Endodermal cell (in vitro differentiated cells): Measurements from ENCODE around the gene BICDL1. TPM values are rescaled to one million over a fixed set of nuclear protein-coding genes. Genes with fewer than 3 reads are reported as not detected.

Experiments
- DNase-seq: peaks from one replicate; pipeline ENCODE4 v3.0.0-alpha.2; 2017
- H3K27ac ChIP-seq: 2 replicates; pipeline ENCODE4 v1.5.1; 2013; ENCODE audit warnings: mild to moderate bottlenecking, low read depth, low read length, moderate library complexity
- H3K27me3 ChIP-seq: 2 replicates; pipeline ENCODE4 v1.6.1; 2013; ENCODE audit warnings: mild to moderate bottlenecking, low read length, moderate library complexity; ENCODE audit not compliant: insufficient read depth, control insufficient read depth, poor library complexity, severe bottlenecking
- H3K36me3 ChIP-seq: 2 replicates; pipeline ENCODE4 v1.7.0; 2013; ENCODE audit warnings: mild to moderate bottlenecking, low read length, moderate library complexity; ENCODE audit not compliant: control insufficient read depth, insufficient read depth
- H3K4me1 ChIP-seq: one replicate; pipeline ENCODE4 v1.7.0; 2013; ENCODE audit warnings: low read length; ENCODE audit not compliant: control insufficient read depth, insufficient read depth
- H3K4me3 ChIP-seq: 2 replicates; pipeline ENCODE4 v1.5.1; 2013; ENCODE audit warnings: mild to moderate bottlenecking, low read length, moderate library complexity
- H3K9ac ChIP-seq: 2 replicates; pipeline ENCODE4 v1.6.1; 2013; ENCODE audit warnings: mild to moderate bottlenecking, low read length, moderate library complexity; ENCODE audit not compliant: poor library complexity, severe bottlenecking; ENCODE audit errors: extremely low read depth
- H3K9me3 ChIP-seq: 2 replicates; pipeline ENCODE4 v1.6.1; 2013; ENCODE audit warnings: mild to moderate bottlenecking, low read length, moderate library complexity; ENCODE audit not compliant: control insufficient read depth
- H3K27ac Mint-ChIP-seq: 2 replicates; pipeline ENCODE4 v1.8.0; 2020; ENCODE audit warnings: mixed read lengths
- H3K27me3 Mint-ChIP-seq: 2 replicates; pipeline ENCODE4 v1.8.0; 2021; ENCODE audit warnings: mild to moderate bottlenecking, mixed read lengths; ENCODE audit not compliant: insufficient read depth
- H3K36me3 Mint-ChIP-seq: 2 replicates; pipeline ENCODE4 v1.8.0; 2020; ENCODE audit warnings: low read depth, mixed read lengths
- H3K4me1 Mint-ChIP-seq: 2 replicates; pipeline ENCODE4 v1.8.0; 2020; ENCODE audit warnings: mixed read lengths
- H3K4me3 Mint-ChIP-seq: 2 replicates; pipeline ENCODE4 v1.8.0; 2020; ENCODE audit warnings: mild to moderate bottlenecking, moderate library complexity, mixed read lengths
- H3K9me3 Mint-ChIP-seq: 2 replicates; pipeline ENCODE4 v1.8.0; 2020; ENCODE audit warnings: mild to moderate bottlenecking, mixed read lengths
- CTCF ChIP-seq: fragments of 200-600 bp; sonication (generic); conservative IDR thresholded peaks from 2 replicates; pipeline ENCODE4 v1.5.0; 2021; ENCODE audit warnings: antibody characterized with exemption, mild to moderate bottlenecking
- whole genome bisulfite sequencing, 2 experiments: methylation state at CpG; one replicate each; pipeline versions ENCODE4 v1.1.5 to v1.1.7; 2013; ENCODE audit warnings: missing lambda C conversion rate in 2 of 2, mixed read lengths in 1 of 2; ENCODE audit not compliant: insufficient coverage in 1 of 2, insufficient read length in 1 of 2; 5-methylcytosine and 5-hydroxymethylcytosine counted together
- total RNA-seq, 2 donors: library from RNA; stranded (reverse); fragmentation: NEBNext Ultra II Directional in 1 of 2; extraction: Animal tissue kit (Norgen Biotek cat#: 25700) in 1 of 2; gene quantifications; 2 replicates in 1 of 2; 3 replicates in 1 of 2; pipeline ENCODE4 v1.2.1, GENCODE V29; 2021

BICDL1 gene
- total RNA-seq, 2 donors from 2014 or later: 14.5 to 22.3 TPM

DNA sequence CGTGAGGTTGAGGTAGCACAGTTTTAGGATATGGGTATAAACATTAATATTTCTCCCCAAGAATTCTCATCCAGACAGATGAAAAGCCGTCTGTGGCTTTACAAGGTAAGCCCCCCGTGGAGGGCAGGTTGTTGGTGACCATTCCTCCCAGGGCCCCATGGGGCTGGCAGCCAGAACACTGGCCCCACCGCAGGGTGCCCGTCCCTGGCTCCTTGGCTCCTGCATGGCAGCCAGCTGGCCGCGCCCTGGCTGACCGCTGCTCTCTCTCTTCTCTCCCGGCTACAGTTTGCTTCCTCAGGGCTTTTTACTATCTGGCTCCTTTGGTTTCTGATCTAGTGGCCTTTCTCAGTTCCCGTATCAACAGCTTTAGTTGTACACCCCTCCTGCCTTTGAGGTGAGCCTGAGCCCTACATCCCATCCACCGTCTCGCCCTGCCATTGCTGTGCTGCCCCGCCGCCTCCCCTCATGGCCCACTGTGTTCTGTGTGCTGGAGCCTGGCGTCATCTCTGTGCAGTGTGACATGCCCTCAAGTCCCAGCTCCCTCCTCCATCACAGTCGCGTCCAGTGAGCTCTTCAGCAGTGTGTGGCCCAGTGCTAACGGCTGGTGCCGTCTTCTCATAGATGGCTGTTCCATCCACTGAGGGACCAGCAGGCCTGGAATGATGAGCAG lies 101.7 kb downstream of the BICDL1 start:
- DNase-seq: no peak
- WGBS, 2 experiments: 92 to 93% methylated on average over 14 to 19 of the region's 19 CpGs
- no peak overlapping the region for H3K4me3 Mint-ChIP-seq
- Histone ChIP-seq H3K9ac (no peak overlapping the region), H3K4me1 (peaks cover 5% of the 10 kb centered on the region), H3K4me3 (no peak overlapping the region), H3K9me3 (no peaks in the 10 kb centered on the region), H3K27me3 (no peaks in the 10 kb centered on the region), H3K27ac (peak overlapping the region; percentile 53), H3K36me3 (peaks cover 5% of the 10 kb centered on the region)
- peaks cover 12% of the 10 kb centered on the region for H3K36me3 Mint-ChIP-seq
- no peaks in the 10 kb centered on the region for H3K27me3 Mint-ChIP-seq
- no peak for TF ChIP-seq CTCF
- H3K4me1 Mint-ChIP-seq: peaks cover 16% of the 10 kb centered on the region
- H3K27ac Mint-ChIP-seq: peak overlapping the region; percentile 39
- no peaks in the 10 kb centered on the region for H3K9me3 Mint-ChIP-seq

DNA sequence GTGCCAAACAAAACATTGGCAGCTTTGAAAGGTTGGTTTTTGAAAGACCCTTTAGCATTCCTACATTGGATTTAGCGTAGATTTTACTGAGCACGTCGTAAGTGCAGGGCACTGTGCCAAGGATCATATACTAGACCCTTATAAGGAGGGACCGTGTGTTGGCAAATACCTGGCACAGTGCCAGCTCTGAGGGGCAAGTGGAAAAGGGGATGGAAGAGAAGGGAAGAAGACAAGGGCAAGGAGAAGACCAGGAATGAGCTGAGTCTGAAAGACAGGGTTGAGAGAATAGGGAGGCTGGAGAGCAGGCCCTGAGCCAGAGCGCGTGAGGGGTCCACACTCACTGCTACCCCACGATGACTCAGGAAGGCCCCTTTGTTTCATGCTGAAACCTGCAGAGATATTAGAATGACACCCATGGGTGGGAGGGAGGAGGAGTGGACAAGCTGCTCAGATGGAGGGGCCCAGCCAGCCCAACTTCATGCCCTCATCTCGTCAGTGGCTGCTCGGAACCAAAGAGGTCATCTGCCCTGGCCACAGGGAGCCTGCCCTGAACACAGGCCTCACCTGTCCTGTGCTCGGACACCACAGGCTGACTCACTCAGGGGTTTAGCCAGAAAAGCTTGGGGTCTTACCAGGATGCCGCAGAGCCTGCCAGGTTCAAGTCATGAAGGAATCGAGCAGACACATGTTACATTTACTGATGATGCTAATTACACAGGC lies 102.5 kb downstream of the BICDL1 start:
- H3K9ac ChIP-seq: no peak overlapping the region
- peaks cover 5% of the 10 kb centered on the region for H3K4me1 ChIP-seq
- H3K9me3 Mint-ChIP-seq: no peaks in the 10 kb centered on the region
- DNase-seq: no peak
- no peaks in the 10 kb centered on the region for H3K27me3 Mint-ChIP-seq
- peaks cover 9% of the 10 kb centered on the region for H3K4me1 Mint-ChIP-seq
- peaks cover 16% of the 10 kb centered on the region for H3K36me3 Mint-ChIP-seq
- peaks cover 10% of the 10 kb centered on the region for H3K36me3 ChIP-seq
- H3K4me3 ChIP-seq: no peak overlapping the region
- 93 to 94% methylated on average over 10 to 12 of the region's 12 CpGs for WGBS, 2 experiments
- no peak overlapping the region for H3K4me3 Mint-ChIP-seq
- no peaks in the 10 kb centered on the region for H3K27me3 ChIP-seq
- TF ChIP-seq CTCF: no peak
- no peaks in the 10 kb centered on the region for H3K9me3 ChIP-seq
- peak overlapping the region; percentile 31 for H3K27ac Mint-ChIP-seq
- no peak overlapping the region for H3K27ac ChIP-seq

- H3K27ac ChIP-seq: peak overlapping the region; percentile 87
- WGBS, 2 experiments: 91 to 96% methylated on average over 16 to 23 of the region's 23 CpGs
- H3K4me3 ChIP-seq: no peak overlapping the region
- H3K27me3 ChIP-seq: no peaks in the 10 kb centered on the region
- peaks cover 2% of the 10 kb centered on the region for H3K4me1 Mint-ChIP-seq
- H3K9ac ChIP-seq: no peak overlapping the region
- TF ChIP-seq CTCF: no peak
- H3K9me3 Mint-ChIP-seq: no peaks in the 10 kb centered on the region
- H3K36me3 Mint-ChIP-seq: peaks cover 23% of the 10 kb centered on the region
- H3K36me3 ChIP-seq: peaks cover 16% of the 10 kb centered on the region
- H3K4me1 ChIP-seq: peaks cover 3% of the 10 kb centered on the region
- H3K9me3 ChIP-seq: no peaks in the 10 kb centered on the region
- no peaks in the 10 kb centered on the region for H3K27me3 Mint-ChIP-seq
- peak overlapping the region; percentile 70 for H3K27ac Mint-ChIP-seq
- DNase-seq: no peak
- no peak overlapping the region for H3K4me3 Mint-ChIP-seq
Measured at GRCh38 chr12:120092551-120093335, 103.7 kb downstream of the BICDL1 start.
